HG03354 (cell line): ENCODE results near the gene CDC42EP4.
A peak's percentile ranks its signal among the peaks of the same experiment; 100 is the strongest.
"Not testable (repeated sequence)": the region's sequence is repeated elsewhere in the genome, so short reads cannot be mapped to it uniquely, and the experiment has no call there.

ENCODE experiments used
- ATAC-seq: cut with Tn5 transposase; IDR thresholded peaks from one replicate; pipeline ENCODE4 v1.9.1; 2021; ENCODE audit warnings: mild to moderate bottlenecking; ENCODE audit not compliant: unreplicated experiment, poor library complexity, severe bottlenecking

Gene CDC42EP4

GRCh38 chr17:73284354-73284753 is 27.4 kb downstream of the CDC42EP4 start:
- ATAC-seq = no peak

GRCh38 chr17:73283841-73284282 is 27.9 kb downstream of the CDC42EP4 start:
- no peak for ATAC-seq

- ATAC-seq = no peak
These were observed 28.6 kb downstream of the CDC42EP4 start for GRCh38 chr17:73283250-73283649.

GRCh38 chr17:73282629-73283028 is 29.2 kb downstream of the CDC42EP4 start:
- no peak for ATAC-seq

- ATAC-seq = peak; percentile 94
These were observed 29.9 kb downstream of the CDC42EP4 start for GRCh38 chr17:73281928-73282327.

- no peak for ATAC-seq
These were observed 31.6 kb downstream of the CDC42EP4 start for GRCh38 chr17:73280191-73280590.

GRCh38 chr17:73279704-73280103 is 32.1 kb downstream of the CDC42EP4 start:
- no peak for ATAC-seq

- ATAC-seq = no peak
These were observed 33.0 kb downstream of the CDC42EP4 start for GRCh38 chr17:73278465-73279453.

GRCh38 chr17:73278049-73278464 is 33.7 kb downstream of the CDC42EP4 start:
- ATAC-seq = no peak

GRCh38 chr17:73274490-73274889 is 37.3 kb downstream of the CDC42EP4 start:
- ATAC-seq = no peak

GRCh38 chr17:73272906-73273218 is 38.9 kb downstream of the CDC42EP4 start:
- no peak for ATAC-seq

- peak; percentile 92 for ATAC-seq
These were observed 40.7 kb downstream of the CDC42EP4 start for GRCh38 chr17:73271072-73271471.

GRCh38 chr17:73269791-73270190 is 42.0 kb downstream of the CDC42EP4 start:
- ATAC-seq = no peak

GRCh38 chr17:73269329-73269615 is 42.5 kb downstream of the CDC42EP4 start:
- no peak for ATAC-seq

- ATAC-seq = no peak
These were observed 43.0 kb downstream of the CDC42EP4 start for GRCh38 chr17:73268582-73269328.

- no peak for ATAC-seq
These were observed 43.9 kb downstream of the CDC42EP4 start for GRCh38 chr17:73267648-73268537.

GRCh38 chr17:73266796-73267195 is 45.0 kb downstream of the CDC42EP4 start:
- ATAC-seq = no peak

GRCh38 chr17:73265646-73266640 is 45.9 kb downstream of the CDC42EP4 start:
- ATAC-seq = no peak

- not testable (repeated sequence) for ATAC-seq
These were observed 47.4 kb downstream of the CDC42EP4 start for GRCh38 chr17:73264448-73264847.
